ENCODE measurements around the gene CNGB1. TPM values are rescaled to one million over a fixed set of nuclear protein-coding genes. Genes with fewer than 3 reads are reported as not detected.
A peak's percentile ranks its signal among the peaks of the same experiment; 100 is the strongest.

CNGB1 gene
- total RNA-seq, 2 donors from 2014 or later: 0.05 to 0.69 TPM

DNA sequence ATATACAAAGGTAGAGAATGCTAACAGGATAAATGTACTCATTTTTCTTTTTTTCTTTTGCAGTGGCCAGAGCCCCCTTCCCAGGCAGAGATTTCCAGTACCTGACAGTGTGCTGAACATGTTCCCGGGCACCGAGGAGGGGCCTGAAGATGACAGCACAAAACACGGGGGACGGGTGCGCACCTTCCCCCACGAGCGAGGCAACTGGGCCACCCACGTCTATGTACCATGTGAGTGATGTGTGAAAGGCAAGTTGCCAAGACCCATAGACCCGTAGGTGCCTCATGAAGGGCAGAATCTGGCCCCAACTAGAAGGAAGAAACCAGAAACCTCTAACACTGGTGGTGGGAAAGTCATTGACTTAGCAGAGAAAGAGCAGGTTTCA, 31.5 kb upstream of the CNGB1 start:
- no peak for DNase-seq
- TF ChIP-seq, protein P1, sequence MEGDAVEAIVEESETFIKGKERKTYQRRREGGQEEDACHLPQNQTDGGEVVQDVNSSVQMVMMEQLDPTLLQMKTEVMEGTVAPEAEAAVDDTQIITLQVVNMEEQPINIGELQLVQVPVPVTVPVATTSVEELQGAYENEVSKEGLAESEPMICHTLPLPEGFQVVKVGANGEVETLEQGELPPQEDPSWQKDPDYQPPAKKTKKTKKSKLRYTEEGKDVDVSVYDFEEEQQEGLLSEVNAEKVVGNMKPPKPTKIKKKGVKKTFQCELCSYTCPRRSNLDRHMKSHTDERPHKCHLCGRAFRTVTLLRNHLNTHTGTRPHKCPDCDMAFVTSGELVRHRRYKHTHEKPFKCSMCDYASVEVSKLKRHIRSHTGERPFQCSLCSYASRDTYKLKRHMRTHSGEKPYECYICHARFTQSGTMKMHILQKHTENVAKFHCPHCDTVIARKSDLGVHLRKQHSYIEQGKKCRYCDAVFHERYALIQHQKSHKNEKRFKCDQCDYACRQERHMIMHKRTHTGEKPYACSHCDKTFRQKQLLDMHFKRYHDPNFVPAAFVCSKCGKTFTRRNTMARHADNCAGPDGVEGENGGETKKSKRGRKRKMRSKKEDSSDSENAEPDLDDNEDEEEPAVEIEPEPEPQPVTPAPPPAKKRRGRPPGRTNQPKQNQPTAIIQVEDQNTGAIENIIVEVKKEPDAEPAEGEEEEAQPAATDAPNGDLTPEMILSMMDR (IDR thresholded peaks at IDR 0.05): no peak
- H3K27me3 ChIP-seq: no peaks in the 10 kb centered on the region
- peaks cover 5% of the 10 kb centered on the region for H3K36me3 ChIP-seq
- no peak overlapping the region for H3K27ac ChIP-seq
- no peaks in the 10 kb centered on the region for H3K9me3 ChIP-seq
- no peaks in the 10 kb centered on the region for H3K4me1 ChIP-seq
- no peak overlapping the region for H3K4me3 ChIP-seq
- H3K9ac ChIP-seq (ENCODE audit: low read depth in 2 of 2, low read length in 2 of 2): no peak overlapping the region
- intact Hi-C loops (cut with DNase I): loop anchor here (2.0 kb wide), 1 partner anchor 102 kb away; no protein-coding TSS in a partner anchor

DNA sequence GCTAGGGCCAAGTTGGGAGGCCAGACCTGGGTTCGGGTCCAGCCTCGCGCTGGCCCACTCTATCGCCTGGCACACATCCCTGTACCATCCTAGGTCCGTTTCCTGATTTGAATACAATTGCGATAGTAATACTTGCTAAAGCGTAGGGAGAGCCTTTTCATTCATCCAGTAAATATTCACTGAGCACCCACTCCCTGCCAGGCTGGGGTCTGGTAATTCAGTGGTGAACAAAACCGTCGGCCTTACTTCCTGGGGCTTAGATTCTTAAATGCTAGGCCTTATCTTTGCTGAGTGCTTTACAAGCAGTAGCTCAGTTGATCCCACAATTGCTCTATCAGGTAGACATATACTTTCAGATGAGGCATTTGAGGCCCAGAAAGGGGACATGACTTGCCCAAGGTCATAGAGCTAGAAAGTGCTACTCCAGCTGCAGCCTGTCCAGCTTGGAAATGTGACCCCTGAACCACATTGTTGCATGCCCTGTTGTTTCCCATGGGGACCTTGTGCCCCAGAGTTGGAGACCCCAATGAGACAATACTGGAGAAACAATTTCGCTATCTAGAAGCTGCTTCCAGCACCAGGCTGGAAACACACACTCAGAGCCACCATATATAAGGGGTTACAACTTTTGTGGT, 31.0 kb upstream of the CNGB1 start:
- Histone ChIP-seq H3K27ac (no peak overlapping the region), H3K27me3 (no peaks in the 10 kb centered on the region), H3K9ac (ENCODE audit: low read depth in 2 of 2, low read length in 2 of 2) (peak overlapping the region; percentile 78 to 88), H3K4me1 (no peaks in the 10 kb centered on the region), H3K36me3 (peaks cover 8% of the 10 kb centered on the region), H3K9me3 (no peaks in the 10 kb centered on the region), H3K4me3 (peak overlapping the region; percentile 84)
- TF ChIP-seq, protein P1 (IDR thresholded peaks at IDR 0.05): no peak
- intact Hi-C loops (cut with DNase I): loop anchor here (2.0 kb wide), 1 partner anchor 101 kb away; no protein-coding TSS in a partner anchor
- DNase-seq: no peak

GRCh38 chr16:58000706-58001676, 30.1 kb upstream of the CNGB1 start, which contains the start of gene USB1:
Gene USB1 (plus strand): TSS chr16:58001407. CDS start chr16:58001484, 77 bp downstream.
- H3K9me3 ChIP-seq: no peaks in the 10 kb centered on the region
- H3K36me3 ChIP-seq: peaks cover 8% of the 10 kb centered on the region
- no peaks in the 10 kb centered on the region for H3K4me1 ChIP-seq
- peak within 1 kb of the TSS; percentile 84 for H3K4me3 ChIP-seq
- no peaks in the 10 kb centered on the region for H3K27me3 ChIP-seq
- TF ChIP-seq, protein P1 (IDR thresholded peaks at IDR 0.05): peak; percentile 49
- peak within 1 kb of the TSS; percentile 78 to 88 for H3K9ac ChIP-seq (ENCODE audit: low read depth in 2 of 2, low read length in 2 of 2)
- peak; percentile 89 for DNase-seq
- intact Hi-C loops (cut with DNase I): no loop called here
- peak within 1 kb of the TSS; percentile 91 for H3K27ac ChIP-seq

DNA sequence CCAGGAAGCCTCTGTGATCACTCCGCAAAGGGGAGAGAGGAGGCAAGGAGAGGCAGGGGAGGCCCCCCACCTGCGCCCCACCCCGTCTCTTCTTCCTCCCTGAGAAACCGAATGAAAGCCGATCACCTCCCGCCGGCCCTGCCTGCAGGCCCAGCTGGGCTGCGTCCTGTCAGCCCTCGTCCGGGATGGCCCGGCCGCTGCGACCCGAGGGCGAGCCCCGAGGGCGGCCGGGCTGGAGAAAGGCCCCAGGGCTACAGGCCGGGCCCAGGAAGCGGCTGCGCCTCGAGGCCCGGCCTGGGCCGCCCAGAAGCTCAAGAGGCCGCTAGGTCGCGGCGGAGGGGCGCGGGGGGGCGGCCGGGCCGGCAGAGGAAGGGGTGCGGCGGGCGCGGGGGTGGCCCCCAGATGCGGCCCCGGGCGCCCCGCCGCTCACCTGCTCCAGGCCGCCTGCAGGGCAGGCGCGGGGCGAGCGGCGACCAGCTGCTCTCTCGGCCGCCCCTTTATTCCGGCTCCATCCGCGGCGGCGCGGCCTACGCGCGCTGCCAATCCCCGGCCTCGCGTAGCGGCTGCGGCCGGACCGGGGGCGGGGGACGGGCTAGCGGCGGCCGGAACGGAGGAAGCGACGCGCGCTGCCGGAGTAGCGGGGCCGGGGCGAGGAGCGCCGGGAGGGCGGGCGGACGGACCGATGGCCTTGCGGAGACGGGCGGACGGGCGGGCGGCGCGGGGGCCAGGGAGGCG, 29.2 kb upstream of the CNGB1 start, which contains the start of gene ZNF319:
ZNF319 (minus strand) TSS at position 702 of the 735 bp plus-strand sequence. CDS start 2,407 bp downstream, outside the sequence.
- DNase-seq: no peak
- H3K27ac ChIP-seq: peak within 1 kb of the TSS; percentile 91
- H3K4me1 ChIP-seq: no peaks in the 10 kb centered on the region
- TF ChIP-seq, protein P1 (IDR thresholded peaks at IDR 0.05): no peak
- intact Hi-C loops (cut with DNase I): loop anchor here (10.0 kb wide), 1 partner anchor 245 kb away; no protein-coding TSS in a partner anchor
- no peaks in the 10 kb centered on the region for H3K27me3 ChIP-seq
- H3K9me3 ChIP-seq: no peaks in the 10 kb centered on the region
- peak within 1 kb of the TSS; percentile 78 to 88 for H3K9ac ChIP-seq (ENCODE audit: low read depth in 2 of 2, low read length in 2 of 2)
- H3K4me3 ChIP-seq: peak within 1 kb of the TSS; percentile 84
- peaks cover 8% of the 10 kb centered on the region for H3K36me3 ChIP-seq
